ENCODE data around the gene COX11.

GRCh38 chr17:54927525-54927924, 40.9 kb downstream of the COX11 start:
- TF ChIP-seq CTCF (IDR thresholded peaks at IDR 0.05) (no peak), POLR2A (IDR thresholded peaks at IDR 0.05) (no peak)
